ENCODE data around the gene PSORS1C1. TPM values are rescaled to one million over a fixed set of nuclear protein-coding genes. Genes with fewer than 3 reads are reported as not detected.

The PSORS1C1 gene
- total RNA-seq, 3 donors from 2014 or later = 2.4 to 11.1 (median 4.6) TPM

- Histone ChIP-seq H3K4me3 (no peak overlapping the region), H3K9me3 (no peaks in the 10 kb centered on the region), H3K36me3 (ENCODE audit: low read depth) (no peaks in the 10 kb centered on the region), H3K4me1 (ENCODE audit: low read depth) (peaks cover 3% of the 10 kb centered on the region)
- DNase-seq (peak in 1 of 3 donors; percentile 65), ATAC-seq (peak; percentile 58)
- intact Hi-C loops (cut with DNase I, micrococcal nuclease) = no loop called here
- TF ChIP-seq, protein P1, sequence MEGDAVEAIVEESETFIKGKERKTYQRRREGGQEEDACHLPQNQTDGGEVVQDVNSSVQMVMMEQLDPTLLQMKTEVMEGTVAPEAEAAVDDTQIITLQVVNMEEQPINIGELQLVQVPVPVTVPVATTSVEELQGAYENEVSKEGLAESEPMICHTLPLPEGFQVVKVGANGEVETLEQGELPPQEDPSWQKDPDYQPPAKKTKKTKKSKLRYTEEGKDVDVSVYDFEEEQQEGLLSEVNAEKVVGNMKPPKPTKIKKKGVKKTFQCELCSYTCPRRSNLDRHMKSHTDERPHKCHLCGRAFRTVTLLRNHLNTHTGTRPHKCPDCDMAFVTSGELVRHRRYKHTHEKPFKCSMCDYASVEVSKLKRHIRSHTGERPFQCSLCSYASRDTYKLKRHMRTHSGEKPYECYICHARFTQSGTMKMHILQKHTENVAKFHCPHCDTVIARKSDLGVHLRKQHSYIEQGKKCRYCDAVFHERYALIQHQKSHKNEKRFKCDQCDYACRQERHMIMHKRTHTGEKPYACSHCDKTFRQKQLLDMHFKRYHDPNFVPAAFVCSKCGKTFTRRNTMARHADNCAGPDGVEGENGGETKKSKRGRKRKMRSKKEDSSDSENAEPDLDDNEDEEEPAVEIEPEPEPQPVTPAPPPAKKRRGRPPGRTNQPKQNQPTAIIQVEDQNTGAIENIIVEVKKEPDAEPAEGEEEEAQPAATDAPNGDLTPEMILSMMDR (IDR thresholded peaks at IDR 0.05) = no peak
Measured at GRCh38 chr6:31083742-31084354, 30.8 kb upstream of the PSORS1C1 start.

DNA sequence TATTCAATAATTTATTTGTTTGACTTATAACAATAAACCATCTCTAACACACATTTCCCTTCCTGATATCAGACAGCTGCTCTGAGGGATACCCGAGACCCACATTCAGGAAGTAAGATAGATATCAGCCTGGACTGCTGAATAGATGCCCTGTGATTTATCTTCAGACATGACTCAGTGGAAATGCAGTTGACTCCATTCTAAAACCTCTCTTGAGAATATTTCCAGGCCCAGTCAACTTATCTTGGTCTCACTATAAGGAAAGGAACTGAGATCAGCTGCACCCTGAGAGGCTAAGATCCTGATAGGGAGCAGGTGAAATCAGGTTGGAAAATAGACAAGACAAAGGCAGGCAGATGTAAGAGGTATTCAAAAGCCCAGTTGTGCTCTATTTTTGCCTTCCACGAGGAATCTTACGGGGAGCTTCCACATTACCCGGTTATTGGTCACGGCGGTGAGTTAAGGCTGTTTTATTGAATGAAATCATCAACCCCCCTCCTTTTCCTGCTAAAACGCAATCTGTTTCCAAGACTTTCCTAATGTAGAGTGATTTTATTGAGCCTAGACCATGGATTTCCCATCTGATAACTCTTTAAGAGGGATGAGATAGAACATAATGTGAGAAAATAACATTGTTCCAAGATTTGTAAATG lies 27.7 kb upstream of the PSORS1C1 start:
- DNase-seq (no peak), ATAC-seq (no peak)
- H3K4me3 ChIP-seq = no peak overlapping the region
- H3K36me3 ChIP-seq (ENCODE audit: low read depth) = no peaks in the 10 kb centered on the region
- no peaks in the 10 kb centered on the region for H3K9me3 ChIP-seq
- TF ChIP-seq, protein P1 (IDR thresholded peaks at IDR 0.05) = no peak
- peaks cover 5% of the 10 kb centered on the region for H3K4me1 ChIP-seq (ENCODE audit: low read depth)
- intact Hi-C loops (cut with DNase I, micrococcal nuclease) = loop anchor here in 1 of 2 donors (5.0 kb wide), 1 partner anchor 170 kb away; no protein-coding TSS in a partner anchor

DNA sequence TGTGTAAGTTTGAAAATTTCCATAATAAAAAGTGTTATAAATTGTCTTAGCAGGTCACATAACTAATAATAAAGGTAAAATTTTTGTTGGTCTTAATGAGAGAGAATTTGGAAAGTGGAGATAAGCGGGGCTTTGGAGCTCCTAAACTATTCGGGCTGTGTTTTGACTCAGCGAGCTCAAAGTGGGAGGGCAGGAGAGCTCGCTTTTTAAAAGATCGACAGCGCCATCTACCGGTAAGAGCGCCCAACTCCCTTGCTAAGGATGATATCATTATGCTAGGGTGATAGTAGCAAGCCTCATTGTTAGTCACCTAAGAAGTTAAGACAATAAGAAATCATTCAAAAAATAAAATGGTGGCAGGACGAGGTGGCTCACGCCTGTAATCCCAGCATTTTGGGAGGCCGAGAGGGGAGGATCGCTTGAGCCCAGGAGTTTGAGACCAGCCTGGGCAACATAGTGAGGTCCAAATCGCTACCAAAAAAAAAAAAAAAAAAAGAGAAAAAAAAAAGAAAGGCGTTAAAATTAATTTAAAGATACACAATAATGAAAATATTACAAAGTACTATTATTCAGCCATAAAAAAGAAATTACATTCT lies 27.0 kb upstream of the PSORS1C1 start:
- TF ChIP-seq, protein P1 (IDR thresholded peaks at IDR 0.05) = peak; percentile 70
- H3K36me3 ChIP-seq (ENCODE audit: low read depth) = no peaks in the 10 kb centered on the region
- no peaks in the 10 kb centered on the region for H3K9me3 ChIP-seq
- peak; percentile 60 to 95 (median 87) for DNase-seq
- intact Hi-C loops (cut with DNase I, micrococcal nuclease) = loop anchor here in 1 of 2 donors (5.0 kb wide), 1 partner anchor 170 kb away; no protein-coding TSS in a partner anchor
- peak; percentile 92 for ATAC-seq
- peaks cover 8% of the 10 kb centered on the region for H3K4me1 ChIP-seq (ENCODE audit: low read depth)
- H3K4me3 ChIP-seq = no peak overlapping the region

GRCh38 chr6:31090275-31090972 lies 24.2 kb upstream of the PSORS1C1 start:
- DNase-seq (no peak), ATAC-seq (no peak)
- H3K9me3 ChIP-seq = no peaks in the 10 kb centered on the region
- intact Hi-C loops (cut with DNase I, micrococcal nuclease) = no loop called here
- peaks cover 14% of the 10 kb centered on the region for H3K4me1 ChIP-seq (ENCODE audit: low read depth)
- TF ChIP-seq, protein P1 (IDR thresholded peaks at IDR 0.05) = no peak
- H3K36me3 ChIP-seq (ENCODE audit: low read depth) = no peaks in the 10 kb centered on the region
- no peak overlapping the region for H3K4me3 ChIP-seq

- Histone ChIP-seq H3K36me3 (ENCODE audit: low read depth) (no peaks in the 10 kb centered on the region), H3K9me3 (no peaks in the 10 kb centered on the region), H3K4me1 (ENCODE audit: low read depth) (peaks cover 14% of the 10 kb centered on the region), H3K4me3 (no peak overlapping the region)
- TF ChIP-seq, protein P1 (IDR thresholded peaks at IDR 0.05) = no peak
- peak in 2 of 3 donors; percentile 56 to 67 for DNase-seq
- peak; percentile 44 for ATAC-seq
- intact Hi-C loops (cut with DNase I, micrococcal nuclease) = no loop called here
Measured at GRCh38 chr6:31090973-31091364, 23.6 kb upstream of the PSORS1C1 start.
